ENCODE measurements around the gene ADGRF3. TPM values are rescaled to one million over a fixed set of nuclear protein-coding genes. Genes with fewer than 3 reads are reported as not detected.

The ADGRF3 gene
- total and polyA plus RNA-seq, 9 of the 15 experiments (the other 6 are each of a cell fraction or from before 2014, with no cell fraction given): 0.04 to 0.54 (median 0.16) TPM; not detected in 2

DNA sequence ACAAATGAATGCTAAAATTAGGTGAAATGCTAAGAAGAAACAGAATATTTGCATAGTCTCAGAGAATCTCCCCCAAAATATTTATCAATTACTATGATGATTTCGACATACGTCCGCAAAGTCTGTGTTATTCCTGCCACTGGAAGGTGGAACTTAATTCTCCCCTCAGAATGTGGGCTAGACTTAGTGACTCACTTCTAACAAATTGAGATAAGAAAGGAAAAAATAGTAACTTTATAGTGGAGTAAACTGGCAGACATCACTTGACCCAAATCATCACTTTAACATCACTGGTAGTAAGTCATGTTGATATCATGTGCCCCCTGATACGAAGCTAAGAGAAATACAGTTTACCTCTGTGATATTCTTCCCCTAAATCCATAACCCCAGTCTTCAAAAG lies 78.4 kb downstream of the ADGRF3 start:
- Histone ChIP-seq H3K27me3 (ENCODE audit: control insufficient read depth in 2 of 2, insufficient read depth in 2 of 2, low read length in 2 of 2) (no peaks in the 10 kb centered on the region), H4K20me1 (replicated peaks; ENCODE audit: control insufficient read depth, insufficient read depth, low read length) (no peaks in the 10 kb centered on the region), H3K4me3 (no peak overlapping the region), H2AFZ (ENCODE audit: low read depth, low read length) (no peak overlapping the region), H3K9me1 (ENCODE audit: control insufficient read depth, insufficient read depth, low read length) (no peaks in the 10 kb centered on the region), H3K27ac (ENCODE audit: extremely low read depth, low read depth, low read length) (no peak overlapping the region), H3K4me2 (ENCODE audit: insufficient read depth, low read length) (no peak overlapping the region), H3K9me3 (replicated peaks; ENCODE audit: control insufficient read depth, insufficient read depth, low read depth, low read length) (no peaks in the 10 kb centered on the region), H3K9ac (ENCODE audit: insufficient read depth in 1 of 2, low read depth in 2 of 2, low read length in 2 of 2) (no peak overlapping the region), H3K4me1 (replicated peaks in 1 of 2; ENCODE audit: control insufficient read depth in 2 of 2, insufficient read depth in 2 of 2, low read length in 2 of 2) (no peaks in the 10 kb centered on the region), H3K79me2 (ENCODE audit: control insufficient read depth, insufficient read depth, low read length) (no peaks in the 10 kb centered on the region), H3K36me3 (ENCODE audit: control insufficient read depth, insufficient read depth, low read length) (peaks cover 27% of the 10 kb centered on the region; the same call in 2 of the 3 replicates)
- ATAC-seq (no peak), DNase-seq (ENCODE audit: extremely low read depth in 1 of 4, low spot score in 3 of 4) (no peak), FAIRE-seq (no peak)
- BruUV-seq (replicated peaks): no TSS peak
- ChIA-PET CTCF (ENCODE audit: low intra/inter-chr PET ratio) (no interaction called here), POLR2A (no interaction called here)
- WGBS (ENCODE audit: insufficient coverage, low coverage, missing lambda C conversion rate): 66% methylated on average over 4 of the region's 4 CpGs
- in situ Hi-C loops (cut with MboI): no loop called here
- intact Hi-C loops (cut with micrococcal nuclease): no loop called here
- TF ChIP-seq GATAD2B (IDR thresholded peaks at IDR 0.05; ENCODE audit: borderline replicate concordance) (no peak), ZFP36 (IDR thresholded peaks at IDR 0.05; ENCODE audit: low read depth, low read length, partially characterized antibody) (no peak), SP2 (IDR thresholded peaks at IDR 0.05; ENCODE audit: extremely low read depth, low read depth, low read length, poor library complexity, severe bottlenecking) (no peak), ELF2 (CRISPR knock-in tag; IDR thresholded peaks at IDR 0.05) (no peak), MTA2 (IDR thresholded peaks at IDR 0.05; ENCODE audit: low read depth) (no peak), C11orf30 (IDR thresholded peaks at IDR 0.05; ENCODE audit: low read depth) (no peak), GTF2E2 (tag; IDR thresholded peaks at IDR 0.05) (no peak), STAT5B (CRISPR knock-in tag; IDR thresholded peaks at IDR 0.05) (no peak), RBM17 (IDR thresholded peaks at IDR 0.05; ENCODE audit: borderline replicate concordance, low read depth, low read length) (no peak), NR2C1 (IDR thresholded peaks at IDR 0.05) (no peak), NR2C1 (tag; IDR thresholded peaks at IDR 0.05) (no peak), ZKSCAN1 (IDR thresholded peaks at IDR 0.05; ENCODE audit: low read depth, low read length) (no peak), CBX8 (IDR thresholded peaks at IDR 0.05; ENCODE audit: borderline replicate concordance, extremely low read depth, low read depth, low read length, poor library complexity, severe bottlenecking) (no peak), RBM14 (IDR thresholded peaks at IDR 0.05; ENCODE audit: borderline replicate concordance, insufficient read depth, low read depth, low read length) (no peak), ZBTB2 (IDR thresholded peaks at IDR 0.05) (no peak), JUND (IDR thresholded peaks at IDR 0.05; ENCODE audit: borderline replicate concordance, low read depth, low read length) (0 out of 2 replicates have a peak, but pooled peaks have one; percentile 11), JUND (tag; IDR thresholded peaks at IDR 0.05; ENCODE audit: borderline replicate concordance, low read depth, low read length) (no peak), ERF (CRISPR knock-in tag; IDR thresholded peaks at IDR 0.05) (no peak)
- TF ChIP-seq, protein P1, sequence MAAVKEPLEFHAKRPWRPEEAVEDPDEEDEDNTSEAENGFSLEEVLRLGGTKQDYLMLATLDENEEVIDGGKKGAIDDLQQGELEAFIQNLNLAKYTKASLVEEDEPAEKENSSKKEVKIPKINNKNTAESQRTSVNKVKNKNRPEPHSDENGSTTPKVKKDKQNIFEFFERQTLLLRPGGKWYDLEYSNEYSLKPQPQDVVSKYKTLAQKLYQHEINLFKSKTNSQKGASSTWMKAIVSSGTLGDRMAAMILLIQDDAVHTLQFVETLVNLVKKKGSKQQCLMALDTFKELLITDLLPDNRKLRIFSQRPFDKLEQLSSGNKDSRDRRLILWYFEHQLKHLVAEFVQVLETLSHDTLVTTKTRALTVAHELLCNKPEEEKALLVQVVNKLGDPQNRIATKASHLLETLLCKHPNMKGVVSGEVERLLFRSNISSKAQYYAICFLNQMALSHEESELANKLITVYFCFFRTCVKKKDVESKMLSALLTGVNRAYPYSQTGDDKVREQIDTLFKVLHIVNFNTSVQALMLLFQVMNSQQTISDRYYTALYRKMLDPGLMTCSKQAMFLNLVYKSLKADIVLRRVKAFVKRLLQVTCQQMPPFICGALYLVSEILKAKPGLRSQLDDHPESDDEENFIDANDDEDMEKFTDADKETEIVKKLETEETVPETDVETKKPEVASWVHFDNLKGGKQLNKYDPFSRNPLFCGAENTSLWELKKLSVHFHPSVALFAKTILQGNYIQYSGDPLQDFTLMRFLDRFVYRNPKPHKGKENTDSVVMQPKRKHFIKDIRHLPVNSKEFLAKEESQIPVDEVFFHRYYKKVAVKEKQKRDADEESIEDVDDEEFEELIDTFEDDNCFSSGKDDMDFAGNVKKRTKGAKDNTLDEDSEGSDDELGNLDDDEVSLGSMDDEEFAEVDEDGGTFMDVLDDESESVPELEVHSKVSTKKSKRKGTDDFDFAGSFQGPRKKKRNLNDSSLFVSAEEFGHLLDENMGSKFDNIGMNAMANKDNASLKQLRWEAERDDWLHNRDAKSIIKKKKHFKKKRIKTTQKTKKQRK (IDR thresholded peaks at IDR 0.05; ENCODE audit: borderline replicate concordance, low read depth, low read length): no peak
